Astrocyte of the cerebellum (primary cell): ENCODE data around the gene SRRM2.

ENCODE experiments used
- DNase-seq: peaks from one replicate; pipeline ENCODE4 v3.0.0-alpha.2; 2011; ENCODE audit warnings: low read depth
- H3K4me3 ChIP-seq: 2 replicates; pipeline ENCODE4 v1.5.1; 2011; ENCODE audit warnings: mild to moderate bottlenecking, low read depth, low read length, moderate library complexity
- CTCF ChIP-seq: IDR thresholded peaks from 2 replicates; pipeline ENCODE4 v1.5.1; 2012; ENCODE audit warnings: low read length, low read depth, moderate library complexity, mild to moderate bottlenecking; ENCODE audit errors: missing control alignments
- in situ Hi-C: cut with HindIII; loops from 2 replicates; pipeline ENCODE4 v1.10.0; 2017; ENCODE audit warnings: low sequenced_read_pairs

The SRRM2 gene

GRCh38 chr16:2786061-2786825 is 33.8 kb downstream of the SRRM2 start:
- no peak for DNase-seq
- TF ChIP-seq CTCF = no peak
- H3K4me3 ChIP-seq = no peak overlapping the region
- in situ Hi-C loops = no loop called here

GRCh38 chr16:2786826-2787151 is 34.4 kb downstream of the SRRM2 start:
- no peak for TF ChIP-seq CTCF
- no peak overlapping the region for H3K4me3 ChIP-seq
- in situ Hi-C loops = no loop called here
- no peak for DNase-seq

- no peak for DNase-seq
- no peak for TF ChIP-seq CTCF
- H3K4me3 ChIP-seq = no peak within 1 kb of the TSS
- in situ Hi-C loops = no loop called here
Measured at GRCh38 chr16:2787406-2787805, 35.0 kb downstream of the SRRM2 start, which contains the start of gene PRSS33. PRSS33 (minus strand) TSS chr16:2787560; CDS start chr16:2786547, 1,013 bp downstream.

- no peak overlapping the region for H3K4me3 ChIP-seq
- DNase-seq = no peak
- in situ Hi-C loops = no loop called here
- TF ChIP-seq CTCF = no peak
Measured at GRCh38 chr16:2787961-2788360, 35.5 kb downstream of the SRRM2 start.

GRCh38 chr16:2790631-2791030 is 38.2 kb downstream of the SRRM2 start:
- in situ Hi-C loops = no loop called here
- TF ChIP-seq CTCF = no peak
- DNase-seq = no peak
- no peak overlapping the region for H3K4me3 ChIP-seq

- no peak for TF ChIP-seq CTCF
- H3K4me3 ChIP-seq = no peak overlapping the region
- in situ Hi-C loops = no loop called here
- no peak for DNase-seq
Measured at GRCh38 chr16:2791174-2791573, 38.7 kb downstream of the SRRM2 start.

- no peak for TF ChIP-seq CTCF
- in situ Hi-C loops = no loop called here
- DNase-seq = no peak
- no peak overlapping the region for H3K4me3 ChIP-seq
Measured at GRCh38 chr16:2792940-2793339, 40.5 kb downstream of the SRRM2 start.
